K562 (cell line): ENCODE data around the gene HOXD4. TPM values are rescaled to one million over a fixed set of nuclear protein-coding genes. Genes with fewer than 3 reads are reported as not detected.

Experiments used
- DDX20 ChIP-seq: fragments of 450-650 bp; IDR thresholded peaks from 2 replicates; pipeline ENCODE4 v1.6.1; 2016; ENCODE audit warnings: missing genetic modification characterization, low read depth, mild to moderate bottlenecking, missing compliant biosample characterization, moderate library complexity
- DPF2 ChIP-seq: fragments of 450-650 bp; IDR thresholded peaks from 2 replicates; pipeline ENCODE4 v1.6.1; 2016
- EP400 ChIP-seq: fragments of 450-650 bp; IDR thresholded peaks from 2 replicates; pipeline ENCODE4 v1.6.1; 2017; ENCODE audit warnings: antibody characterized with exemption, mild to moderate bottlenecking, moderate library complexity
- EWSR1 ChIP-seq: fragments of 450-650 bp; IDR thresholded peaks from 2 replicates; pipeline ENCODE4 v1.6.1; 2018; ENCODE audit warnings: borderline replicate concordance, mild to moderate bottlenecking, low read depth, moderate library complexity; ENCODE audit not compliant: partially characterized antibody
- HDAC2 ChIP-seq: fragments of 450-650 bp; IDR thresholded peaks from 2 replicates; pipeline ENCODE4 v1.6.1; 2016; ENCODE audit warnings: mild to moderate bottlenecking
- HES1 ChIP-seq: fragments of 450-650 bp; IDR thresholded peaks from 2 replicates; pipeline ENCODE4 v1.6.1; 2016; ENCODE audit warnings: low read depth, mild to moderate bottlenecking, moderate library complexity
- HMG20B ChIP-seq: fragments of 250-450 bp; sonication (Bioruptor Pico); IDR thresholded peaks from 2 replicates; pipeline ENCODE4 v1.5.0; 2021; ENCODE audit warnings: mild to moderate bottlenecking
- HNRNPLL ChIP-seq: fragments of 200-400 bp; formaldehyde crosslinking; IDR thresholded peaks from 2 replicates; pipeline ENCODE4 v1.6.1; 2017; ENCODE audit warnings: low read length, low read depth, mild to moderate bottlenecking; ENCODE audit not compliant: poor library complexity, severe bottlenecking
- LARP7 ChIP-seq: fragments of 450-650 bp; IDR thresholded peaks from 2 replicates; pipeline ENCODE4 v1.6.1; 2016
- MCM3 ChIP-seq: fragments of 450-650 bp; IDR thresholded peaks from 2 replicates; pipeline ENCODE4 v1.6.1; 2016
- MTA1 ChIP-seq: fragments of 450-650 bp; IDR thresholded peaks from 2 replicates; pipeline ENCODE4 v1.6.1; 2017; ENCODE audit warnings: borderline replicate concordance
- NFATC3 ChIP-seq: fragments of 450-650 bp; IDR thresholded peaks from 2 replicates; pipeline ENCODE4 v1.6.1; 2017; ENCODE audit warnings: mild to moderate bottlenecking
- NFYB ChIP-seq: IDR thresholded peaks from 2 replicates; pipeline ENCODE4 v1.6.1; 2011; ENCODE audit warnings: mild to moderate bottlenecking, moderate library complexity; ENCODE audit not compliant: insufficient read length; ENCODE audit errors: extremely low read depth
- PKNOX1 ChIP-seq: fragments of 450-650 bp; IDR thresholded peaks from 2 replicates; pipeline ENCODE4 v1.6.1; 2016
- POLR2AphosphoS5 ChIP-seq: IDR thresholded peaks from 2 replicates; pipeline ENCODE4 v1.6.1; 2011; ENCODE audit warnings: mild to moderate bottlenecking, low read depth, low read length, moderate library complexity; ENCODE audit not compliant: control insufficient read depth, insufficient read depth
- RBM14 ChIP-seq: fragments of 200-400 bp; formaldehyde crosslinking; IDR thresholded peaks from 2 replicates; pipeline ENCODE4 v1.6.1; 2018; ENCODE audit warnings: low read depth, mild to moderate bottlenecking, low read length, moderate library complexity, borderline replicate concordance; ENCODE audit not compliant: insufficient read depth
- RHOXF2B ChIP-seq: fragments of 250-450 bp; sonication (Bioruptor Pico); conservative IDR thresholded peaks from 2 replicates; pipeline ENCODE4 v1.5.1; 2021
- SMAD3 ChIP-seq: fragments of 450-650 bp; formaldehyde crosslinking; conservative IDR thresholded peaks from 2 replicates; pipeline ENCODE4 v1.4.0; 2020; ENCODE audit warnings: mild to moderate bottlenecking
- ZNF224 ChIP-seq: sonication (generic); formaldehyde crosslinking; IDR thresholded peaks from 2 replicates; pipeline ENCODE4 v1.8.0; 2022; ENCODE audit warnings: mild to moderate bottlenecking, missing genetic modification reagents
- ZNF3 ChIP-seq: fragments of 250-450 bp; sonication (Bioruptor Pico); IDR thresholded peaks from 2 replicates; pipeline ENCODE4 v1.5.0; 2021; ENCODE audit warnings: mild to moderate bottlenecking, moderate library complexity
- ZNF586 ChIP-seq: fragments of 450-650 bp; formaldehyde crosslinking; conservative IDR thresholded peaks from 2 replicates; pipeline ENCODE4 v1.4.0; 2020; ENCODE audit warnings: mild to moderate bottlenecking, moderate library complexity
- ZNF830 ChIP-seq: fragments of 250-450 bp; sonication (Bioruptor Pico); IDR thresholded peaks from 2 replicates; pipeline ENCODE4 v1.5.0; 2021; ENCODE audit warnings: mild to moderate bottlenecking
- polyA plus RNA-seq, 8 experiments: library from polyadenylated mRNA; depleted of rRNA in 4 of 8; stranded (reverse) in 5 of 8; unstranded in 3 of 8; fragments of >200 nt; fragmentation: Nextera tagmentation in 2 of 8; fragmentation: Illumina TruSeq in 1 of 8; extraction: Ambion mirVana in 2 of 8; extraction: Trizol in 1 of 8; gene quantifications; 2 replicates each; pipeline versions ENCODE4 v1.2.1 to v1.2.3, GENCODE V29; 2011 to 2014; ENCODE audit warnings: inconsistent platforms in 1 of 8, missing spikeins in 1 of 8
- total RNA-seq, 7 experiments: library from RNA; depleted of rRNA in 6 of 7; stranded (reverse); fragments of >200 nt in 6 of 7; fragmentation: Illumina TruSeq in 2 of 7; extraction: Trizol in 2 of 7; gene quantifications; 2 replicates each; pipeline versions ENCODE4 v1.2.1 to v1.2.3, GENCODE V29; 2011 to 2021; ENCODE audit warnings: low replicate concordance in 1 of 7
- TF ChIP-seq, protein P1 (sequence below): fragments of 250-450 bp; sonication (Bioruptor Pico); IDR thresholded peaks from 2 replicates; pipeline ENCODE4 v1.6.1; 2021; ENCODE audit warnings: mild to moderate bottlenecking
- TF ChIP-seq, protein P2 (sequence below): sonication (generic); IDR thresholded peaks from 2 replicates; pipeline ENCODE4 v1.6.1; 2016
- TF ChIP-seq, protein P3 (sequence below): fragments of 250-450 bp; sonication (Bioruptor Pico); IDR thresholded peaks from 2 replicates; pipeline ENCODE4 v1.8.0; 2021; ENCODE audit warnings: moderate library complexity, mild to moderate bottlenecking, inconsistent platforms

Gene HOXD4
- total and polyA plus RNA-seq, 9 of the 15 experiments (the other 6 are each of a cell fraction or from before 2014, with no cell fraction given), result not detected

- TF ChIP-seq, protein P1, sequence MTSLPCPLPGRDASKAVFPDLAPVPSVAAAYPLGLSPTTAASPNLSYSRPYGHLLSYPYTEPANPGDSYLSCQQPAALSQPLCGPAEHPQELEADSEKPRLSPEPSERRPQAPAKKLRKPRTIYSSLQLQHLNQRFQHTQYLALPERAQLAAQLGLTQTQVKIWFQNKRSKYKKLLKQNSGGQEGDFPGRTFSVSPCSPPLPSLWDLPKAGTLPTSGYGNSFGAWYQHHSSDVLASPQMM (CRISPR knock-in tag), result no peak
- TF ChIP-seq EP400 (no peak), HDAC2 (no peak), SMAD3 (CRISPR knock-in tag) (no peak), RHOXF2B (CRISPR knock-in tag) (no peak), LARP7 (no peak), RBM14 (no peak), PKNOX1 (no peak), DDX20 (tag) (no peak), NFATC3 (no peak), HES1 (no peak), HMG20B (CRISPR knock-in tag) (no peak), EWSR1 (no peak), HNRNPLL (peak; percentile 38), ZNF586 (CRISPR knock-in tag) (no peak), DPF2 (no peak), POLR2AphosphoS5 (no peak), ZNF830 (CRISPR knock-in tag) (no peak), NFYB (no peak), ZNF224 (CRISPR knock-in tag) (no peak), MTA1 (no peak), ZNF3 (no peak), MCM3 (no peak)
- TF ChIP-seq, protein P2, sequence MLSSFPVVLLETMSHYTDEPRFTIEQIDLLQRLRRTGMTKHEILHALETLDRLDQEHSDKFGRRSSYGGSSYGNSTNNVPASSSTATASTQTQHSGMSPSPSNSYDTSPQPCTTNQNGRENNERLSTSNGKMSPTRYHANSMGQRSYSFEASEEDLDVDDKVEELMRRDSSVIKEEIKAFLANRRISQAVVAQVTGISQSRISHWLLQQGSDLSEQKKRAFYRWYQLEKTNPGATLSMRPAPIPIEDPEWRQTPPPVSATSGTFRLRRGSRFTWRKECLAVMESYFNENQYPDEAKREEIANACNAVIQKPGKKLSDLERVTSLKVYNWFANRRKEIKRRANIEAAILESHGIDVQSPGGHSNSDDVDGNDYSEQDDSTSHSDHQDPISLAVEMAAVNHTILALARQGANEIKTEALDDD, result no peak
- TF ChIP-seq, protein P3, sequence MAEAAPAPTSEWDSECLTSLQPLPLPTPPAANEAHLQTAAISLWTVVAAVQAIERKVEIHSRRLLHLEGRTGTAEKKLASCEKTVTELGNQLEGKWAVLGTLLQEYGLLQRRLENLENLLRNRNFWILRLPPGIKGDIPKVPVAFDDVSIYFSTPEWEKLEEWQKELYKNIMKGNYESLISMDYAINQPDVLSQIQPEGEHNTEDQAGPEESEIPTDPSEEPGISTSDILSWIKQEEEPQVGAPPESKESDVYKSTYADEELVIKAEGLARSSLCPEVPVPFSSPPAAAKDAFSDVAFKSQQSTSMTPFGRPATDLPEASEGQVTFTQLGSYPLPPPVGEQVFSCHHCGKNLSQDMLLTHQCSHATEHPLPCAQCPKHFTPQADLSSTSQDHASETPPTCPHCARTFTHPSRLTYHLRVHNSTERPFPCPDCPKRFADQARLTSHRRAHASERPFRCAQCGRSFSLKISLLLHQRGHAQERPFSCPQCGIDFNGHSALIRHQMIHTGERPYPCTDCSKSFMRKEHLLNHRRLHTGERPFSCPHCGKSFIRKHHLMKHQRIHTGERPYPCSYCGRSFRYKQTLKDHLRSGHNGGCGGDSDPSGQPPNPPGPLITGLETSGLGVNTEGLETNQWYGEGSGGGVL (CRISPR knock-in tag), result no peak
Observed at GRCh38 chr2:176140513-176141317, 10.6 kb upstream of the HOXD4 start (continued).
